Astrocyte (in vitro differentiated cells and primary cell): ENCODE data around the gene ENTPD7. TPM values are rescaled to one million over a fixed set of nuclear protein-coding genes. Genes with fewer than 3 reads are reported as not detected.

Experiments used
- DNase-seq: peaks from one replicate; pipeline ENCODE4 v3.0.0-alpha.2; 2010; ENCODE audit warnings: low read depth
- FAIRE-seq: peaks from 2 replicates; lab custom pipeline; 2011; peaks lifted over from hg19 to GRCh38; lab: Jason Lieb, UNC
- H2AFZ ChIP-seq: 2 replicates; pipeline ENCODE4 v1.6.0; 2012; ENCODE audit warnings: low read depth, low read length, inconsistent platforms
- H3K27ac ChIP-seq: 2 replicates; pipeline ENCODE4 v1.5.1; 2011; ENCODE audit warnings: low read depth, low read length, inconsistent platforms
- H3K27me3 ChIP-seq: 2 replicates; pipeline ENCODE4 v1.6.0; 2011; ENCODE audit warnings: low read length, inconsistent platforms; ENCODE audit not compliant: insufficient read depth
- H3K36me3 ChIP-seq: 2 replicates; pipeline ENCODE4 v1.5.1; 2011; ENCODE audit warnings: low read length, inconsistent platforms; ENCODE audit not compliant: insufficient read depth
- H3K4me1 ChIP-seq: 2 replicates; pipeline ENCODE4 v1.5.1; 2011; ENCODE audit warnings: low read length, inconsistent platforms; ENCODE audit not compliant: insufficient read depth
- H3K4me2 ChIP-seq: 2 replicates; pipeline ENCODE4 v1.6.0; 2012; ENCODE audit warnings: low read length, inconsistent platforms
- H3K4me3 ChIP-seq: 2 replicates; pipeline ENCODE4 v1.5.1; 2011; ENCODE audit warnings: low read depth, mild to moderate bottlenecking, low read length, inconsistent platforms; ENCODE audit not compliant: insufficient read depth
- H3K79me2 ChIP-seq: 2 replicates; pipeline ENCODE4 v1.6.0; 2012; ENCODE audit warnings: mild to moderate bottlenecking, low read length, inconsistent platforms; ENCODE audit not compliant: insufficient read depth
- H3K9ac ChIP-seq: 2 replicates; pipeline ENCODE4 v1.6.0; 2012; ENCODE audit warnings: mild to moderate bottlenecking, low read length, inconsistent platforms
- H3K9me3 ChIP-seq: 2 replicates; pipeline ENCODE4 v1.5.1; 2012; ENCODE audit warnings: low read depth, mild to moderate bottlenecking, low read length, inconsistent platforms; ENCODE audit not compliant: insufficient read depth
- H4K20me1 ChIP-seq: 2 replicates; pipeline ENCODE4 v1.6.0; 2012; ENCODE audit warnings: low read length, inconsistent platforms; ENCODE audit not compliant: insufficient read depth
- H3K27ac Mint-ChIP-seq: one replicate; pipeline ENCODE4 v1.8.0; 2021; ENCODE audit warnings: mild to moderate bottlenecking, mixed read lengths; ENCODE audit not compliant: unreplicated experiment
- H3K27me3 Mint-ChIP-seq: one replicate; pipeline ENCODE4 v1.8.0; 2021; ENCODE audit warnings: low read depth, mixed read lengths; ENCODE audit not compliant: unreplicated experiment
- H3K36me3 Mint-ChIP-seq: one replicate; pipeline ENCODE4 v1.8.0; 2021; ENCODE audit warnings: low read depth, mixed read lengths; ENCODE audit not compliant: unreplicated experiment
- H3K4me1 Mint-ChIP-seq: one replicate; pipeline ENCODE4 v1.8.0; 2021; ENCODE audit warnings: low read depth, mixed read lengths; ENCODE audit not compliant: unreplicated experiment
- H3K4me3 Mint-ChIP-seq: one replicate; pipeline ENCODE4 v1.8.0; 2021; ENCODE audit warnings: mild to moderate bottlenecking, moderate library complexity, mixed read lengths; ENCODE audit not compliant: unreplicated experiment
- H3K9me3 Mint-ChIP-seq: one replicate; pipeline ENCODE4 v1.8.0; 2021; ENCODE audit warnings: mild to moderate bottlenecking, mixed read lengths; ENCODE audit not compliant: unreplicated experiment
- EZH2 ChIP-seq: IDR thresholded peaks from 2 replicates; pipeline ENCODE4 v1.6.1; 2012; ENCODE audit warnings: mild to moderate bottlenecking, low read length, inconsistent platforms; ENCODE audit not compliant: insufficient read depth
- total RNA-seq: library from RNA; stranded (reverse); gene quantifications from 2 replicates; pipeline ENCODE4 v1.2.1, GENCODE V29; 2021
- TF ChIP-seq, protein P1 (sequence below): IDR thresholded peaks from 2 replicates; pipeline ENCODE4 v1.5.1; 2011; ENCODE audit warnings: low read depth, mild to moderate bottlenecking, inconsistent platforms, low read length, moderate library complexity; ENCODE audit not compliant: insufficient read depth

Gene ENTPD7
- total RNA-seq, 1 donor from 2014 or later, result 21.6 TPM

DNA sequence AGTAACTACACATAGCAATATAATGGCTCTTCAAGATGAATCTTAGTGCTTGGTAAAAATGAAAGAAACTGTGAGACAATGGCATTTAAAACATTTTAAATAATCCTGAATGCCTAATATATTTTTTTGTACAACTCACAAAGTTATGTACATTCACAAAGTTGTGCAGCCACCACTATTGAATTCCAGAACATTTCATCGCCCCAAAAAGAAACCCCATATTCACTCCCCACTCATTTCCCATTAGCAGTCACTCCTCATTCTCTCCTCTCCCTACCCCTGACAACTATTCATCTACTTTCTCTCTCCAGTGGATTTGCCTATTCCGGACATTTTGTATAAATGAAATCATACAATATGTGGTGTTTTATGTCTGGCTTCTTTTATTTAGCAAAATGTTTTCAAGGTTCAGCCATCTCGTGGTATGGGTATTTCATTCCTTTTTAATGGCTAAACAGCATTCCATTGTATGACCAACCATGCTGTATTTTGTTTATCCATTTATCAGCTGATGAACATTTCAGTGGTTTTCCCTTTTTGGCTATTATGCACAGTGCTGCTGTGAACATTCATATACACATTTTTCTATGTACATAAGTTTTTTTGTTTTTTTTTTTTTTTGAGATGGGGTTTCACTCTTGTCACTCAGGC, 34.7 kb downstream of the ENTPD7 start:
- Histone ChIP-seq H3K27me3 (no peaks in the 10 kb centered on the region), H2AFZ (no peak overlapping the region), H3K9ac (peak overlapping the region; percentile 63), H3K9me3 (no peaks in the 10 kb centered on the region), H4K20me1 (no peaks in the 10 kb centered on the region), H3K4me2 (peak overlapping the region; percentile 57), H3K79me2 (no peaks in the 10 kb centered on the region), H3K4me1 (peaks cover 8% of the 10 kb centered on the region), H3K36me3 (peaks cover 63% of the 10 kb centered on the region), H3K4me3 (no peak overlapping the region), H3K27ac (peak overlapping the region; percentile 90)
- peak overlapping the region; percentile 80 for H3K27ac Mint-ChIP-seq
- peaks cover 11% of the 10 kb centered on the region for H3K4me1 Mint-ChIP-seq
- H3K36me3 Mint-ChIP-seq, result peaks cover 17% of the 10 kb centered on the region
- no peaks in the 10 kb centered on the region for H3K9me3 Mint-ChIP-seq
- TF ChIP-seq, protein P1, sequence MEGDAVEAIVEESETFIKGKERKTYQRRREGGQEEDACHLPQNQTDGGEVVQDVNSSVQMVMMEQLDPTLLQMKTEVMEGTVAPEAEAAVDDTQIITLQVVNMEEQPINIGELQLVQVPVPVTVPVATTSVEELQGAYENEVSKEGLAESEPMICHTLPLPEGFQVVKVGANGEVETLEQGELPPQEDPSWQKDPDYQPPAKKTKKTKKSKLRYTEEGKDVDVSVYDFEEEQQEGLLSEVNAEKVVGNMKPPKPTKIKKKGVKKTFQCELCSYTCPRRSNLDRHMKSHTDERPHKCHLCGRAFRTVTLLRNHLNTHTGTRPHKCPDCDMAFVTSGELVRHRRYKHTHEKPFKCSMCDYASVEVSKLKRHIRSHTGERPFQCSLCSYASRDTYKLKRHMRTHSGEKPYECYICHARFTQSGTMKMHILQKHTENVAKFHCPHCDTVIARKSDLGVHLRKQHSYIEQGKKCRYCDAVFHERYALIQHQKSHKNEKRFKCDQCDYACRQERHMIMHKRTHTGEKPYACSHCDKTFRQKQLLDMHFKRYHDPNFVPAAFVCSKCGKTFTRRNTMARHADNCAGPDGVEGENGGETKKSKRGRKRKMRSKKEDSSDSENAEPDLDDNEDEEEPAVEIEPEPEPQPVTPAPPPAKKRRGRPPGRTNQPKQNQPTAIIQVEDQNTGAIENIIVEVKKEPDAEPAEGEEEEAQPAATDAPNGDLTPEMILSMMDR, result no peak
- TF ChIP-seq EZH2, result no peak
- H3K27me3 Mint-ChIP-seq, result no peaks in the 10 kb centered on the region
- no peak overlapping the region for H3K4me3 Mint-ChIP-seq
- FAIRE-seq (peak; percentile 84), DNase-seq (peak; percentile 93)

DNA sequence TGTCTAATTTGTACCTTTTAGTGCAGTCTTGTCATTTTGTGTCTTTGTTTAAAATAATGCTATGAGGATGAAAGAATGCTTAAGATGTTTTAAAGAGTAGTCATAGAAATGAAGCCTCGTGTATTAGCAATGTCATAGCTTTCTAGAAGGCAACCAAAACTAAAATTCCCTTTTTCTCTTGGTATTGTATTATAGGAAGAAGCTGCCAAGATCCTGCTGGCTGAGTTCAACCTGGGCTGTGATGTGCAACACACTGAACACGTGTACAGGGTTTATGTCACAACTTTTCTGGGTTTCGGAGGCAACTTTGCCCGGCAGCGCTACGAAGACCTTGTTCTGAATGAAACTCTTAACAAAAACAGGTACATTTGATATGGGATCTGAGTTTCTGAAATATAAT, 36.5 kb downstream of the ENTPD7 start:
- H3K4me2 ChIP-seq, result no peak overlapping the region
- H3K79me2 ChIP-seq, result no peaks in the 10 kb centered on the region
- DNase-seq (peak; percentile 50), FAIRE-seq (no peak)
- Mint-ChIP-seq H3K27ac (peak overlapping the region; percentile 29), H3K36me3 (peaks cover 22% of the 10 kb centered on the region), H3K27me3 (no peaks in the 10 kb centered on the region), H3K4me3 (no peak overlapping the region), H3K9me3 (no peaks in the 10 kb centered on the region), H3K4me1 (peaks cover 11% of the 10 kb centered on the region)
- no peak overlapping the region for H3K4me3 ChIP-seq
- peaks cover 8% of the 10 kb centered on the region for H3K4me1 ChIP-seq
- no peak overlapping the region for H3K9ac ChIP-seq
- no peaks in the 10 kb centered on the region for H3K9me3 ChIP-seq
- H2AFZ ChIP-seq, result no peak overlapping the region
- TF ChIP-seq, protein P1, result no peak
- no peak for TF ChIP-seq EZH2
- peak overlapping the region; percentile 90 for H3K27ac ChIP-seq
- H3K27me3 ChIP-seq, result no peaks in the 10 kb centered on the region
- peaks cover 72% of the 10 kb centered on the region for H3K36me3 ChIP-seq
- H4K20me1 ChIP-seq, result no peaks in the 10 kb centered on the region

DNA sequence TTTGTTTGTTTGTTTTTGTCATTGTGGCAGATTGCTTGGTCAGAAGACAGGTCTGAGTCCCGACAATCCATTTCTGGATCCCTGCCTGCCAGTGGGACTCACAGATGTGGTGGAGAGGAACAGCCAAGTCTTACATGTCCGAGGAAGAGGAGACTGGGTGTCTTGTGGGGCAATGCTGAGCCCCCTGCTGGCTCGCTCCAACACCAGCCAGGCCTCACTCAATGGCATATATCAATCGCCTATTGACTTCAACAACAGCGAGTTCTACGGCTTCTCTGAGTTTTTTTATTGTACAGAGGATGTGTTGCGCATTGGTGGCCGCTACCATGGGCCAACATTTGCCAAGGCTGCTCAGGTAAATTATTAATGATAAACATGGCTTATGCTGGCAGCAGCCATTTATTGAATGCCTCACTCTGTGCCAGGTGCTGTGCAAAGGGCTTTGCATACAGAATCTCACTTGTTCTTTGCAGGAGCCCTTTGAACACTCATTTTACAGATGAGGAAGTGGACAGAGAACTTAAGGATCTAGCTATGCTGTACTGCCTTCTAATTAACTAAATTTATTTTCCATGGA, 39.3 kb downstream of the ENTPD7 start:
- peaks cover 22% of the 10 kb centered on the region for H3K36me3 Mint-ChIP-seq
- TF ChIP-seq, protein P1, result no peak
- TF ChIP-seq EZH2, result no peak
- Histone ChIP-seq H2AFZ (no peak overlapping the region), H3K79me2 (no peaks in the 10 kb centered on the region), H3K27ac (no peak overlapping the region), H3K36me3 (peaks cover 73% of the 10 kb centered on the region), H3K4me1 (peaks cover 8% of the 10 kb centered on the region), H3K9ac (no peak overlapping the region), H3K4me2 (no peak overlapping the region), H3K27me3 (no peaks in the 10 kb centered on the region), H4K20me1 (no peaks in the 10 kb centered on the region), H3K9me3 (no peaks in the 10 kb centered on the region), H3K4me3 (no peak overlapping the region)
- no peaks in the 10 kb centered on the region for H3K27me3 Mint-ChIP-seq
- no peak overlapping the region for H3K27ac Mint-ChIP-seq
- H3K4me1 Mint-ChIP-seq, result peaks cover 11% of the 10 kb centered on the region
- H3K9me3 Mint-ChIP-seq, result no peaks in the 10 kb centered on the region
- DNase-seq (no peak), FAIRE-seq (no peak)
- H3K4me3 Mint-ChIP-seq, result no peak overlapping the region
